ENCODE measurements around the gene LRFN2.

The LRFN2 gene

DNA sequence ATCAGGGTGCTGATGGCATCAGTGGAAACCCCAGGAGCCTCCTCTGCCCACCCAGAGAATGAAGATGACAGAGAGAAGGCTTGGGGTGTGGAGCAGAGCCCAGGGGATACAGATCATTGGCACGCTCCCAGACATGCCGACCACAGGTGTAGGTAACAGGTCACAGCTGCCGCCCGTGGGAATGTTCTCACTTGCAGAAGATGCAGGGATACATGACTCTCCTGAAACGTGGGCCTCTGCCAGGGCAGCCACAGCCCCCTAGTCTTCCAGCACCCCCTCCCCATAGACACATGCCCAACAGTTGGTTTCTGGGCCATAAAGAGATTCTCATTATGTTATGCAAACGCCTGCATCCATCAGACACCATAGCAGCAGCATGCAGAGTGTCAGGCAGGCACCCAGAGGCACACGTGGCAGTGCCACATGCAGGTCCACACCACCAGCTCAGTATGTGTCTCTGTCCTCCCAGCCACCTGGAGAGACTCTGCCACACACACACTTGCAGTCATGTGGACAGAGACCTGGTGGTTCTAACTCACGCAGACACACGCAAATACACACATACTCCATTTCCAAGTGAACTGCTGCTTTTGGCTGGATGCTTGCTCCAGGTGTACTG is 45.5 kb downstream of the LRFN2 start:
- no peak for DNase-seq

GRCh38 chr6:40540790-40541189 is 46.4 kb downstream of the LRFN2 start:
- DNase-seq, result no peak

DNA sequence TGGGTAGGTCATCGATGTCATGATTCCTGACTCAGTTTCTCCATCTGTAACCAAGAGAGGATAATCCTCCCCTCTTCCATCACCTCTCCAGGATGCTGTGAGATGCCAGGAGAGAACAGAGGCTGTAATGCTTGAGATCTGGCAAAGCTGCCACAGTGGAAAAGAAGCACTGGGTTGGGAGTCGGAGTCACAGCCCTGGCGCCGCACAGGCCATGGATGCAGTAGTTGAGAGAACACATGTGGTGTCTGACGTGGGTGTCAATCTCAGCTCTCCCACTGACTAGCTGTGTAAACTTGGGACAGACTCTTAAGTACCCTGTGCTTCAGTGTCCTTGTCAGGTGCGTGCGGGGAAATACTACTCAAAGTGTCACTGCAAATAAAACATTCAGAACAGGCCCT is 47.3 kb downstream of the LRFN2 start:
- no peak for DNase-seq

GRCh38 chr6:40538556-40538955 is 48.6 kb downstream of the LRFN2 start:
- DNase-seq, result no peak

GRCh38 chr6:40537446-40537845 is 49.7 kb downstream of the LRFN2 start:
- no peak for DNase-seq

- DNase-seq, result no peak
Measured at GRCh38 chr6:40536442-40536841, 50.7 kb downstream of the LRFN2 start.

DNA sequence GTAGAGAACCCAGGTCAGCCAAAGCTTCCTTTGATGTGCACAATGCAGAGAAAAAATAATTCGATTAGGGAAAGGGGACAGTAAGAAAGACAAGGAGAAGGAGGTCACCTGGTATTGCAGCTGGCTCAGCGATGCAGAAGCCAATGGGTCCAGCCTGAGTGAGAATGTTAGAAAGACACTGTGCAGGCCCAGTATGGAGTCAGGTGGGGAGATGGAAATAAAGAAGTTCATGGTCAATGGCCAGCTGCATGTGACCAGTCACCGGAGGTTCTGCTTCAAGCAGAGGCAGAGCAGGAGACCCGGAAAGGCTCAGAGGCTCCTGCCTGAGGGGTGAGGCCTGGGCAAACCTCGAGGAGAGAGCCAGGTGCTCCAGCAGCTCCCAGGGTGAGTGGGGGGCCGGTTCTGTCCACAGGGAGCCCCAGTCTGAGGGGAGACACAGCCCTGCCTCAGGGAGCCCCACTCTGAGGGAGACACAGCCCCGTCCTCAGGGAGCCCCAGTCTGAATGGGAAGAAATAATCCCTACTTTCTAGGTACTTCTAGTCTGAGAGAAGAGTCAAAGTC is 51.3 kb downstream of the LRFN2 start:
- DNase-seq, result no peak

DNA sequence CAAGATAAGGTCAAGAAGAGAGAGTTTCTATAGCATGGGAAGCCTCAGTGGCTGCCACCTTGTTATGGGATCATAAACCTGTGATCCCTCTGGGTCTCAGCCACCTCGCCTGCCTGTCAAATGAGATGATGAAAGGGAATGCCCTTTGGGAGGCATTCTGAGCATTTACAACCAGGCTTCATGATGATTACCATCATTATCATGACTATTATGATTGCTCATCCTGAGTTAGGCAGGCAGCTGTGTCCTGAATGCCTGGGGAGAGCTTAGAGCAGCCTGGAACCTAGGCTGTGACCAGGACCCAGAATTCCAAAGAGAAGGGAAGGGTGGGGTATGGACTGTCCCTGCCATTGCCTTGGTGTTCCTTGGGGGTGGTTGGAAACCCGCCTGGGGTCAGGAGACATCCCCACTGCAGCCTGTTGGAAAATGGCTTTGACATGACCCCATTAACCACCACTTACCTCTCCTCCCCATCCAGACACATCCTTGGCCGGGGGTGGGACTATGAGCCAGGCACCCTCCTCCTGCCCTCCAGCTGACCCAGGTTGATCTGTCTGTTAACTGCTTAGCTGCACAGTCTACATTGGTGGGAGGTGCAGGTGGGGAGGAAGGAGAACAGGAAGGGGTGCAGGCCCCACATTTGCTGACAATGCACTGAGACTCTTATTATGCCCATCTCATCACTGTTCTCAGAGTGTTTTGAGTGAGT is 51.9 kb downstream of the LRFN2 start:
- no peak for DNase-seq

DNA sequence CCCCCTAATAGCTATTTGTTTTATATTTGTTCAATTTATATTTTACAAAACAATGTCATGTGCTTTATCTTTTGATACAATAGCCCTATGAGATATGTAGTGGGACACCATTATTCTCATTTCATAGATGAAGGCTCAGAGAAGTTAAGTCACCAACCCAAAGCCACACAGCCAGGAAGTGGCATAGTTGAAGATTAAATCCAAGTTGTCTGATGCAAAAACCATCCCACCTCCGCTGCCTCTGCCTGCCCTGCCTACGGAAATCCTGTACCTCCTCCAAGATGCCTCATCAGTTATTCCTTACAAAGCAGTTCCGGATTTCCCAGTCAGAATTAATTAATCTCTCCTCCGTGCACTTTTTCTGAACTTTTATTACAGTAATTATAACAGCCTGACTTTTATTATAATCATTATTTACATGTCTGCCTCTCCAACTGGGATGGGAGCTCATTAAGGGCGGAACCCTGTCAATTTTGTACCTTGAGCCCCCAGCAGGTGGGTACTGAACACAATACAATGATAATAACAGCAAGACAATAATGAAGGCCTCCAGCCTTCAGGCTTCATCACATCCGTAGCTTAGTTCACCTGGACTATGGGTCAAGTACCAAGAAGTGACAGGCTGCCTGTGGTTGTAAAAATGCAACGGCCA is 54.7 kb downstream of the LRFN2 start:
- DNase-seq, result no peak

DNA sequence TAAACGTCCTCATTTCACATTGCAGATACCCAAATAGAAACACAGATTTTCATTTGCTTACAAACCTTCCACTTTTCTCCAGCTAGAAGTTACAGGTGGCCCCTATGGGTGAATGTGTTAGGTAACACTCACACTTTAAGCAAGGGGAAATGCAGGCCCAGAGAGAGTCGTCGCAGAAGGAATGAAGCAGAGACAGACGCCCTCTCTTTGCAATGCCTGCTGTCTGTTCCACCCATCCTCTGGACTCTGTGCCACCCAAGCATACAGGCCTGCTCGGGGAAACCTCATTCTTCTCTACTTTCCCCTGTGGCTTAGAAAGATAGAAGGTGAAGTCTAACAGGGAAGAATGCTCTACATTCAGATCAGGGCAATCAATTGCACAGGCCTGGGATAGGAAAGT is 57.2 kb downstream of the LRFN2 start:
- DNase-seq, result no peak

DNA sequence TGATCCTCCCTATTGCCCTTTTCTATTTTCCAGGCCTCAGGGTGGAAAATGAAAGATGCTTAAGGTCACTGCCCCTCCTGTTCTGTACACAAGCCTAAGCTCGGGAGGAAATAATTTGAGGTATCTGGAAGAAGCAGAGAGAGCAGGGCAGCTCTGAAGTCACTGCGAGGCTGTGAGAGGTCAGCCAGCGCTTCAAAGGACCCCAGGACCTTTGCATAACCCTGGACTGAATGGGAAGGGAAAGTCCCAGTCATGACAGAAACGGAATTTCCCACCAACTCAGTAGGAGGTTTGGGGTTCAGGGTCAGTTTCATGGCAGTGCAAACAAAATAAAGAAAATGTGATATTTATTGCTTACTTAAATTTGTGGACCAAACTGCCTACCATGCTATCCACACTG is 58.1 kb downstream of the LRFN2 start:
- DNase-seq, result no peak

DNA sequence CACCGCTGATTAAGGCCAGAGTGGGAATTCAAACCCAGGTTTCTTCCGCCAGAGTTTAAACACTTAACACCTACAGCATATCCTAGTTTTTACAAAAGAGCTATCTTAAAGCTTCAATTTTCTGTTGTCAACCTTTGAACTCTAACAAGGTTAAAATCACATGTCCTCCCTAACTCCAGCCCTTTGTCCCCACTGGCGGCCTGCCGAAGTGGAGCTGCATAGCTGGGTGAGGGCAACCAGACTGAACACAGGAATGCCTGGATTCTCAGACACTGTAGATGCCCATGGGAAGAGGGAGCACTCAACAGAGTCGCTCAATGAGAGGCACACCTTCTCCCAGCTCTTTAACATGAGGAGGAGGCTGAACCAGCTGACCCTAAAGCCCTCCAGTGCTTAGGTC is 59.1 kb downstream of the LRFN2 start:
- no peak for DNase-seq

DNA sequence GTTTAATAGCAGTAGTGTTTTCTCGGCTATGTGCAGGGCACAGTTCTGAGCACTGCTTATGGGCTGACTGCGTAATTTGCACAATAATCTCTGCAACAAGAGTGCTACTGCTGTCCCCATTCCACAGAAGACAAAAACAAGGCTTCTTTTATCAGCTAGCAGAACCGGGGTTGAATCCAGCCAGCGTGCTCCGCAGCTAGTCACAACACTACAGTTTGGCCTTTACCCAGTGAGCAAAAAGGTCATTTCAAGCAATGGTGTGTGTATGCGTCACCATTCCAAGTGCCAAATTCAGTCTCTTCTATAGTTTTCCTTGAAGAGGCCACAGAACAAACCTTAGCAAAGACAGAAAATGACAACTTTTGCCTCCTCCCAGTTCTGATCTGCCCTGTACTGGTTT is 61.1 kb downstream of the LRFN2 start:
- no peak for DNase-seq

DNA sequence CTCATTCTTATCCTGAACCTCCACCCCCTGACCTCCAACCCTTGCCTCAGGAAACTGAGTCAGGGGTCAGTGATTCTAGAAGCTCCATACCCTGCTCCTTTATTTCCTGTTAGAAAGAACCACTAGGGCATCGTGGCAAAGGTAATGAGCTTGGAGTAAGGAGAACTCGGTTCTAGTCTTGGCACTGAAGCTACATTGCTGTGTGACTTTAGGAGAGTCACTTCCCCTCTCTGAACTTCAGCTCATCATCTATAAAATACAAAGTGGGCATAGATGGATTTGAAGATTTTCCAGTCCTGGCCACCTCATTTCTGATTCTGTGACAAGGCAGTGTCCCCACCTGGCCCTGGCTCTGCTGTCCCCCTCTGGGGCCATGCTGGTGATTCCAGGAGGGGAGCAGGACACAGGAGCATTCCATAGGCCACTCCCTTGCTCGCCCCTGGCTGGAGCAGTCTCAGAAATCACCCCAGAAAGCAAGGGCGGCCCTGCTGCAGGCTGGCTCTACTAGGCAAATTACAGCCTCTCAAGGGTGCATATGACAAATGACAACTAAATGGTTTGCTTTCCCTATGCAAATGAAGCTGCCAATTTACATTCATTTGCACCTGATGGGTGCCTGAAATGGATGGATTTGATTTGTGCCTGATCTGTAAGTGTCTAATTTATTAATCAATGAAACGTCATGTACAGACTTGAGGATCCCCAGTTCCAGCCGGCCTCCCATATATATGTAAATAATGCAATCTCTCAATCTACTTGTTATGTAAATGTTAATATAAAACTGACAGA is 62.2 kb downstream of the LRFN2 start:
- DNase-seq, result no peak

- DNase-seq, result no peak
Measured at GRCh38 chr6:40523505-40524172, 63.5 kb downstream of the LRFN2 start.

- no peak for DNase-seq
Measured at GRCh38 chr6:40521496-40521895, 65.7 kb downstream of the LRFN2 start.

DNA sequence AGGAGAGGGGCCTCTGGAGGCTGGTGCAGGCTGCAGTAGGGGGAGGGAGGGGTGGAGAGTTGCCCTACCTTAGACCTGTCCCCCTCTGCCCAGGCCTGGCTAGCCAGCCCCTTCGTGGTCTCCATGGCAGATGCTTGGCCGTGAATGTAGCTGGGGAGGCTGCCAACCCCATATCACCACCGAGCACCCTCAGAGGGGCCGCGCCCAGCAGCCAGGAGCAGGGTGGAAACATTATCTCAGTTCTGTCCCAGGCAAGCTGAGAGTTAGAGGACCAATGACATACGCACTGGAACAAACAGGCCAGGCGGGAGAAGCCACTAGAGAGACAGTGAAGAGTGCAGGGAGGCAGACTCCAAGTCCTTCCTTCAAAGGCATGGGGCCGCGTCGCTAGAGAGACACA is 66.5 kb downstream of the LRFN2 start:
- no peak for DNase-seq

GRCh38 chr6:40520084-40520483 is 67.1 kb downstream of the LRFN2 start:
- no peak for DNase-seq

DNA sequence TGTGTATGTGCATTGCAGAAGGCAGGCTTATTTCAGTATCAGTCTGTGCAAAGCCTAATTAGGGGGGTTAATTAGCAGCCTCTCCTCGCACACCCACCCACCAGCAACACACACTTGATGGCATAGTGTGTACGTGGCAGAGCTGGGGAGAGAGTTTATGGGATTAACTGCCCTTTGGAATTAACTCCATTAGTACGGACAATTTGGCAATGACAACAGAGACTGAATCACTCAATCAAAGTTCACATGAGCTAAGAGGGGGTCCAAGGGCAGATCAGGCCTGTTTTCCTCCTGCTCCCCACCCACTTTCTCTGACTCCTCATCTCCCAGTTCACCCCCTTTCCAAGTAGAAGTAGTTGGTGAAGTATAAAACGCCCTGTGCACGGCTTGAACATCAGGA is 69.5 kb downstream of the LRFN2 start:
- no peak for DNase-seq

DNA sequence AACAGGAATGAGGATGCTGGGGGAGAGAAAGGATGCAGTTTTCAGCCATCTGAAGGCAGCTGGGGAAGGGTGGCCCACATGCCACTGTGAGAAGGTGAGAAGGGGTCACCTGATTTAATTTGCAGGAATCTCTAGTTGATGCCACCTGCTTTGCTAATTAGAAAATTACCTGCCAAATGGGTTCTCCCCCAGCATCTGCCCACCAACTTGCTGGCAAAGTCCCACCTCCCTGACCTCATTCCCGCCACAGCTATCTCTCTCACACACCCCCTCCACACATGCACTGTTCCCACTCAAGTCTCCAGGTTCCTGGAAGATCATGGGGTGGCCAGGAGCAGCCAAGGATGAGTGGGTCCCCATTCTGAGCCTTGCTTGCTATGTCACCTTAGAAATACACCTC is 70.7 kb downstream of the LRFN2 start:
- no peak for DNase-seq

DNA sequence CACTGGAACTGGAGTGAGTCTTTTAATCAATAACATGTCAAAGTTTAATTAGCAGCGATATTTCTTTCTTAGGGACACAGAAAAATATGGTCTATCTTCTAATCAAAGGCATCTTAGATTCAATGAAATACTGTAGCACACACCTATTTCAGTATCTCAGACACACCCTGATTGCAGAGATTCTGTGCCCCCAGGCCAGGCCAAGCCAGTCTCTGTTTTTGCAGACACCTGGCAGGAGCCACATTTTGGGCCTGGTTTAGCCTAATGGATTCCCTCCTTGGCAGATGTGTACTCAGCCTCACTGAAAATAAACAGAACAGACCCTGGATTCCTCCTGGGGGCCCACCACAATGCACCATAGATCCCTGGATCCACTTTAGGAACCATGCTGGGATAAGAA is 74.8 kb downstream of the LRFN2 start:
- DNase-seq, result no peak

- no peak for DNase-seq
Measured at GRCh38 chr6:40511884-40512283, 75.3 kb downstream of the LRFN2 start.

- DNase-seq, result no peak
Measured at GRCh38 chr6:40510442-40510841, 76.7 kb downstream of the LRFN2 start.

Measured in activated effector memory CD4-positive, alpha-beta T cell treated with Interleukin-2 at 50 U/mL for 16 hours (primary cell).